ENCODE measurements around the gene CREB5.

Gene CREB5

GRCh38 chr7:28435152-28435551 lies 22.8 kb downstream of the CREB5 start:
- no peak for DNase-seq (ENCODE audit: low read depth)

DNA sequence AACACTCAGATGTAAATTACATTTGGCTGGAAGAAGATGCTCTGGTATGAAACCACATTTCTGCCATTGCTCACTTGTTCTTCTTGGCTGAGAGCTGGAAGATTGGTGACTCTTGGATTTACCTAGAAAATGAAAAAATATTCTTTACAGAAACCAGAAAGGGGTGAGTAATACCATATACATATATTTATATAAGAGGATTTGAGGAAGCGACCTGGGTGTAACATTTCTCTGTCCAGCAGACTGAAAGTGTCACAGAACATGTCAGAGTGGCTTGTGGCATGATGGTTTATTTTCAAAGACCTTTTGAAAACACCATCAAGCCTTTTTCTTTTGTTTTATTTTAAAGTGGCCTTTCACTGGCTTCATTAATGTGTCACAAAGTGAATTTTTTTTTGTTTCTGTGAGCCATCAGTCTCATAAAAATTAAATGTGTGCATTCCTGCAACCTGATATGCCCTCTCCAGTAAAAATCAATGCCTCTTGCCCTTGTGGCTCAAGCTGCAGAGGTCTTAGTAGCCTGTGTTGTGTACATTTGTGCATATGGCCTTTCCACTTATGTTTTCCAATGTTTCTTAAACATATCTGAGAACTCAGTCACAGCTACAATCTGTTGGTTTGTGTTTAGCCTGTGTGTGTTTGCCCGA lies 23.5 kb downstream of the CREB5 start:
- no peak for DNase-seq (ENCODE audit: low read depth)

- no peak for DNase-seq (ENCODE audit: low read depth)
These were observed 27.8 kb downstream of the CREB5 start for GRCh38 chr7:28440055-28440601.

DNA sequence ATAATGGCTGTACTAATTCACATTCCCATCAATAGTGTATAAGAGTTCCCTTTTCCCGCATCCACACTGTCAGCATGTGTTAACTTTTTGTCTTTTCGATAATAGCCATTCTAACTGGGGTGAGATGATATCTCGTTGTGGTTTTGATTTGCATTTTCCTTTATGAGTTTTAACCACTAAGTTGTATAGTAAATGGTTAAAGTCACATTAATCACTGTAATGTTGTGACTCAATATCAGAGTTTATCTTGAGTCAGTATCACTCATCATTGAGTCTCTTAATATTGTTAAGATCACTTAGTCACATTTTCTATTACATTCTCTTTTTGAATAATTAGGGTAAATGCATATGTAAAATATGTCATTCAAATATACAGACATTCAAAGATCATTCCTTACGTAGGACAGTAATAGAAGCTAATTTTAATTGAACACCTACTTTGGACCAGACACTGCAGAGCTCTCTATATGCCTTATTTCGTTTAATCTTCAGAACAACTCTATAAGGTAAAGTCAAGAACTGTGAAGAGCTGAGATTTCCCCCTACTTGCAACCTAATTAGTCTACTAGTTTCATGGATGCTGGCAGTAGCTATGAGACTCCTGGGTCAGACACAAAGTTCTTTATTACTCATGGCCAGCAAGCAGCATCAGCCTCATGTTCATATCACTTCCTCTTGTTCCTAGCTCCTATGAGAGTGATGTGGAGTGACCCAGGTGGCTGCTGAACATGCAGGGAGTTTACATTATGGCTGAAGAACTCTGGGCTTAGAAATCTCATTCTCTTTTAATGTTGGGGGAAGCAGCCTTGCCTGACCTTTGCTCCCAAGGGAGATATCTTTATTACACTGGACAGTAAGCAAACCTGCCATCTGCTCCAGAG lies 30.5 kb downstream of the CREB5 start:
- no peak for DNase-seq (ENCODE audit: low read depth)

- DNase-seq (ENCODE audit: low read depth): no peak
These were observed 33.8 kb downstream of the CREB5 start for GRCh38 chr7:28446131-28446530.

GRCh38 chr7:28447071-28447470 lies 34.8 kb downstream of the CREB5 start:
- DNase-seq (ENCODE audit: low read depth): no peak

DNA sequence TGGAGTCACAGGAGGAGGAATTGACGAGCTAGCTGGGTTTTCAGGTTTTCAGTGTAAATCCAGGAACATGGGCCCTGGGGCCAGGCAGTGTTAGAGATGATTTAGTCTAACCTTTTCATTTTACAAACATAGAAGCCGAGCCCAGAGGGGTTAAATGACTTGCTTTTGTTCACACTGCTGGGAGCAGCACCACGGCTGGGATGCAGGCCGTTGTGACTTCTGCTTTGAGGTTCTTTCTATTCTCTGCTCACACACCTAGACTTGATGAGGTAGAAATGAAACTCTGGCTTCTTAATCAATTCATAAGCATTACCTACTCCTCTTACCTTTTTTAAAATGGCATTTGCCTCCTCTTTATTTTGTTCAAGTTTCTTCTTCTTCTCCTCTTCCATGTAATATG lies 36.4 kb downstream of the CREB5 start:
- no peak for DNase-seq (ENCODE audit: low read depth)

DNA sequence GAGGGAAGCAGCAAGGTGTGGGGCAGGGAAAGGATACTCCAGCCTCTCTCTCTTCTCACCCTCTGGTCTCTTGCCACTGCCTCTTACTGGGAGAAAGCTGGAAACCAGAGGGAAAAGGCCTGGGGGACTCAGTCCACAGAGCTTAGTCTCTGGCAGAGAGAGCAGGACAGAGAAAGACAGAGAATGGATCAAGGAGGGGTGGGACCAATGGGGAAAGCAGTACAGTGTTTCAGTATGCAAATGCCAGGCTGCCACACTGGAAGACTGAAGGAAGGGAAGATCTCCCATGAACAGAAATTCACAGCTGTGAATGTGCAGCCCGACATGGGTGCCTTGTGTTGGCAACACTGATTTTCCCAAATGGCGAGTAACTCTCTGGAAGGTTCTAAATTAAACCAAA lies 40.4 kb downstream of the CREB5 start:
- DNase-seq (ENCODE audit: low read depth): no peak

- no peak for DNase-seq (ENCODE audit: low read depth)
These were observed 43.2 kb downstream of the CREB5 start for GRCh38 chr7:28455486-28455885.

DNA sequence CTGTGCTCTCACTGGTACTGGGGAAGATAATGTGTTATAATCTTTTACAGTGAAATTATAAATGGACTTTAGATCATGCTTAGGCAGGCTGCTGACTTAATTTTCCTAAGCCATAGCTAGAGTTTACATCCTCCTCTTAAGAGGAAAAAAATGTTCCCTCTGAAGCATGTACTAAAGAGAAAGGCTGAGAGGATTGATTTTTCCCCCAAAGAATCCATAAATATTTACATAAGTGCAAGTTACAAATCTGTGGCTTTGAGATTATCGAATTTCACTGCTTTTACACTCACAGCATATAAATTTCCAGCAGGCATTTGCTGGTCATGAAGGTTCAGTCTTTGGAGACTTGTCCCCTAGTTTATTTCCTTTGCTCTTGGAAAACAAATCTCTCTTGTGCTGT lies 43.7 kb downstream of the CREB5 start:
- no peak for DNase-seq (ENCODE audit: low read depth)

DNA sequence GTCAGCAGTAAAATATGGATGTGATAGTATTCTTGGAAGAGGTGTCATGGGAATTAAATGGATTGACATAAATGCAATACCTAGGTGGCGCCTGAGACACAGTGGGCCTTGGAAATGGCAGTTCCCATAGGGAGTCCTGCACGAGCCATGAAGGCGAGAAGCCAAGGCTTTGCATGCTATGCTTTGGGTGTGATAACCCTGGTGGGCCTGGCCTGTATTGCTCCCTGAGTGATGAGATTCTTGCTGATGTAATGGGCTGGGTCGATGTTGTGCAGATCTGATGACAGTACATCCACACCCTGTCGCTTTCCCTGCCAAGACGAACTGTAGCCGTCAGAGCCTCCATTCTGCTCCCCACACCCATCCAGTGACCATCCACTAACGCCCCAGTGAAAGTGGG lies 46.4 kb downstream of the CREB5 start:
- DNase-seq (ENCODE audit: low read depth): no peak

DNA sequence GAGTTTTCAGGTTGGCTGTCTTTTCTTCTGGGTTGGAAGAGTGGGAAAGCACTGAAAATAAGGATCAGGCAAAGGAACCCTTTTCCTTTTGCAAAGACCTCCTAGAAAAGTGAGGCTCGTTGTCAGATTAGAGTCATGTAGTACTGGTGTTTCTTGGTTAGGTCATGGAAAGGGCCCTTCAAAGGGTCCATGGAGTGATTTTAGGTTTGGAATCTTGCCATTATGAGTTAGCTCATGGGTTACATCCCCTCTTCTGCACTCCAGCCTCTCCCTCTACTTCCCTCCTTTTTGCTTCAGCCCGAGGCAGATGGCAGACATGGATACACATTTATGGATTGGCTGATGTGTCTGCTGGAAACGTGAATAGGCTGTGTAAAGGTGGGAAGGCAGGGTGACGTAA lies 47.0 kb downstream of the CREB5 start:
- no peak for DNase-seq (ENCODE audit: low read depth)

DNA sequence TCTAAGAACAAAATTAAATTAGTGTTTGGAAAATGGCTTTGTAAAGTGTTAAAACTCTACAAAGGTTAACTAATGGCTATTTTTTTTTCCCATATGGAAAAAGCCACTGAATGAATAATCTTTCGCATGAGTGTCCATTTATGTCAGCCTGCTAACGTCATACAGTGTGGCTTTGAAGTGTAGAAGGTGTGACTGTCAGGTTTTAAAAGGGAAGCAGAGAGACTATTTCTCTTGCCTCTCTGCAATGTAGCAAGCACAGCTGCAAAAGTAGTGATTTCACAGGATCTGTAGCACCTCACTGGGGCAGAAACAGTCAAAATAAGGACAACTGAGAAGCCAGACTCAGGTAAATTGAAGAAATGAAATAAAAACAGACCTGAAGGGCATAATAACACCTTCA lies 53.4 kb downstream of the CREB5 start:
- DNase-seq (ENCODE audit: low read depth): no peak

DNA sequence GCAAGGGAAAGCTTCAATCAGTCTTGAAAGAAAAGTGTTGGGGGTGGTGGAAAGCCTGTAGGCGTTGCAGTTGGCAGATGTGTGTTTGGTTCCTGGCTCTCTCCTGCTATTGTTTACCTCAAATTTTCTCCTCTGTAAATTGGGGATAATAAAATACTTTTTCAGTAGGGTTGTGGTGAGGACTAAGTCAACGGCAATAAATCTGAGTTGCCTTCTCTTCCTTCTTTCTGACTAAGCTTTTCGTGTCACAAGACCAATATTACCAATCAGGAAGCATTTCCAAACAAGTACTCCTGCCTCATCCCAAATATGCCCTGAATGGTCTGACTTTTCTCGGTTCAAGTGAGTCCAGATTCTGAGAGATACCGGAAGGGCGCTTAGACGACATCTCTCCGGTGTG lies 54.0 kb downstream of the CREB5 start:
- DNase-seq (ENCODE audit: low read depth): no peak

GRCh38 chr7:28466885-28467284 lies 54.6 kb downstream of the CREB5 start:
- DNase-seq (ENCODE audit: low read depth): no peak

DNA sequence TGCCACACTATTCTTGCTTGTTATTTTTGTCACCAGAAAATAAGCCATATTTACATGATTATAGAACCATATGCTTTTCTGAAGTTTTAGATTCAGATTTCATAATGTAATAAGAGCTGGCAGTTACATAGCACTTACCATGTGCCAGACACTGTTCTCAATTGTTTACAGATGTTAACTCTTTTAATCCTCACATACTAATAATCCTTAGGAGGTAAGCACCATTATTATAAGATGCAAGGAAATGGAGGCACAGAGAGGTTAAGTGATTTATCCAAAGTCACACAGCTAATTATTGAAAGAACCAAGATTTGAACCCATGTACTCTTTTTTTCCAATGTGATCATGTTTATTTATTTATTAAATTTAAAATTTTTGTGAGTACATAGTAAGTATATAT lies 57.2 kb downstream of the CREB5 start:
- no peak for DNase-seq (ENCODE audit: low read depth)

GRCh38 chr7:28470344-28470743 lies 58.0 kb downstream of the CREB5 start:
- no peak for DNase-seq (ENCODE audit: low read depth)

DNA sequence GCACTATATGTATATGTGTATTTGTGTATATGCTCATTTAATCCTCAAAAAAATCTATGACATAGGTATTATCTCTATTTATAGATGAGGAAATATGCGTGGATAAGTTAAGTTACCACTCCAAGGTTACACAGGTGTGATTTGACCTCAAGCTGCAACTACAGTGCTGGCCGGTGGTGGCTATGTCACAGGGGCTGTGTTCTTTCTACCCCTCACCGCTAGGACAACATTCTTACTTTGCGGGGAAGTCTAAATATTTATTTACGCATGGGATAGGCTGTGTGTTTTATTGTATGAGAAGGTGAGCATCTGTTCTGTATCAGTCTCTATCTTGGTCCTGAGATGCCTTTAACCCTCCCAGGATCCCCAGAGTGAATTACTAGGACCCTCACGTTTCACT lies 60.0 kb downstream of the CREB5 start:
- no peak for DNase-seq (ENCODE audit: low read depth)

DNA sequence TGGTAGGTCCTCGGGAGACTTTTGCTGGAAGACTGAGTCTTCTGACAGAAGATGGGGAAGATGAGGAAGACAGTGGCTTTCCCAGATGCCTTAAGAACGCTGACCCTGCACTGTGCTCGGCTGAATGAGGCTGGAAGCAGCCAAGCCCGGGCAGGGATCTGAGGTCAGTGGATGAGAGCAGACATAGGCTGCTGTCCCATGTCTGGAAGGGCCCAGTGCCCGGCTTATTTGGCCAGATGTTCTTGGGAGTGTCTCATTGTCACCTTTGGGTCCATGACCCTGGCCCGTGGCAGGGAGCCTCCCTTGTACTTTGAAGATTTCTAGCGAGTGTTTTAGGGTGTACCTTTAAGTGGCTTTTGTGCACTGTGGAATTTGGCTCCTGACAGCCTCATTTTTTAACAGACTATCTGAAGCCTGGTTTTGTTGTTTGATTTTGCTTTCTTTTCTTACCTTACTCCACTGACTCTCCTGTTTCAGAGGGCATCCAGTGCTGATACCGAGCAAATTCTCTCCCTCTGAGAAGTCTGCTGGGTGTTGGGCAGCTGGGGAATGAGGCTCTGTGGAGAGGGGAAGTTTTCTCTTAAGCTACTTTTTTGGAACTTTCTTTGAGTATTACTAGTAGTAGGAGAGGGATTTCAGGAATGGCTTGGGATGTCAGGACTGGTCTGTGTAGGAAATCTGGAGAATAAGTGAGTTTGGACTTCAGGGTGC lies 61.4 kb downstream of the CREB5 start:
- DNase-seq (ENCODE audit: low read depth): no peak

DNA sequence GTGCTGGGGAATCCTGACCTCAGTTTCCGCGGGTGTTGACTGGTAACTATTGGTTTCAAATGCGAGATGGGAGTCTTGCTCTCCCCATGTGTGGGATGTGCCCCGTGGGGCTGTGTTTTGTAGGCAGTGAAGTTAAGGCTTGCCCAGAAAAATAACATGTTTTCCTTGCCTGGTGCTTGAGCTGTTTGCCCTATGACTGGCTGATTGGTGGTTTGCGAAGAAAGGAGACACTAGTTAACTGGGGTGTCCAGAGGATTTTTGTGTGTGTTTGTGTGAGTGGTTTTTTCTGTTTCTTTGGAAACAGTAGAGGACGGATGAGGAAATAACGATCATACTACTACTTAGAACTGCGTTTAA lies 61.9 kb downstream of the CREB5 start:
- no peak for DNase-seq (ENCODE audit: low read depth)

GRCh38 chr7:28474640-28475039 lies 62.3 kb downstream of the CREB5 start:
- no peak for DNase-seq (ENCODE audit: low read depth)

DNA sequence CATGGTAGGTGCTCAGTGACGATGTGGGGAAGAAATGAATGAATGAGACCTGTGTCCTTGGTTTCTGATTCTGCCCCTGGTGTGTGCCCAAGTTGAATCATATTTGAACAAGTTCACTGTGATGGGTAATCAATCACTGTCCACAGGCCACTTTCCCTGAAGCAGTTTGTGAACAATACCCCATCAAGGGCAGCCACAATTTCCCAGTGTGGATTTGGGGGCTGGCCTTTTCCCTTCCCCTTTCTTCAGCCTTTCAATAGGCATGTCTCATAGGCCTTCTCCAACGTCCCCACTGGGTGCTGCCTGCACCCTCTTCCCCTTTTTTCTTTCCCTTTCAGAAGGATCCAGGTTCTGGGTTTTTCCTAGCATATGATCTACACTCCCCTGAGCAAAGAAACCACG lies 64.7 kb downstream of the CREB5 start:
- no peak for DNase-seq (ENCODE audit: low read depth)

DNA sequence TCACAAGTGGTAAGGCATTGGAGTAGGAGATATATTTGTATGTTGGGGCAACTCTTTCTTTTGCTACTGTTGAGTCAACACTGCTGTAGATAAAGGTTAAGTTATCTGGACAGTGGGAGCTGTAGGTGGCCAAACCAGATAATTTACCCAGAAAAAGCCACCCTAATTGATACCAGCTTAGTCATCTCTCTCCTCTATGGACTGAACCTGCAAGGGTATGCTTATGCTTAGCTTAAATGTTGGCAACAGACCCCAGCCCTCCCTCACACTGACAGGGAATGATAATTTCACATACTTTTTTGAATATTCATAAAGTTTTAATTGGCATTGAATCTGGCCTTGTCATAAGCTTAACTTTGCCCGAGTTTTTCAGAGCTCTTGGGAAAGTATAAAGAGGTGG lies 66.3 kb downstream of the CREB5 start:
- DNase-seq (ENCODE audit: low read depth): no peak

Data from EH (cell line).